H9 (cell line): ENCODE measurements around the gene SLC9A7. TPM values are rescaled to one million over a fixed set of nuclear protein-coding genes. Genes with fewer than 3 reads are reported as not detected.

Experiments
- DNase-seq: peaks from one replicate; pipeline ENCODE4 v3.0.0-alpha.2; 2017
- H2AFZ ChIP-seq: one replicate; pipeline ENCODE4 v1.6.1; 2013; ENCODE audit warnings: mild to moderate bottlenecking, low read length, control low read depth, moderate library complexity
- H2AK5ac ChIP-seq: 2 replicates; pipeline ENCODE4 v1.6.1; 2013; ENCODE audit warnings: low read length, control low read depth, mixed read lengths; ENCODE audit not compliant: insufficient read length
- H2BK120ac ChIP-seq: one replicate; pipeline ENCODE4 v1.6.1; 2013; ENCODE audit warnings: low read depth, mild to moderate bottlenecking, low read length, control low read depth, inconsistent platforms; ENCODE audit not compliant: poor library complexity, severe bottlenecking
- H2BK12ac ChIP-seq: 2 replicates; pipeline ENCODE4 v1.6.1; 2013; ENCODE audit warnings: low read length, control low read depth, mixed read lengths, low read depth; ENCODE audit not compliant: insufficient read length
- H2BK15ac ChIP-seq: 2 replicates; pipeline ENCODE4 v1.6.1; 2013; ENCODE audit warnings: low read depth, low read length, control low read depth
- H2BK20ac ChIP-seq: one replicate; pipeline ENCODE4 v1.6.1; 2013; ENCODE audit warnings: low read depth, mild to moderate bottlenecking, low read length, control low read depth, inconsistent platforms; ENCODE audit not compliant: poor library complexity, severe bottlenecking
- H2BK5ac ChIP-seq: 2 replicates; pipeline ENCODE4 v1.6.1; 2013; ENCODE audit warnings: low read length, control low read depth, mixed read lengths; ENCODE audit not compliant: insufficient read length
- H3K14ac ChIP-seq: 2 replicates; pipeline ENCODE4 v1.6.1; 2013; ENCODE audit warnings: low read length, control low read depth; ENCODE audit not compliant: insufficient read depth
- H3K18ac ChIP-seq: 2 replicates; pipeline ENCODE4 v1.6.1; 2013; ENCODE audit warnings: low read depth, mild to moderate bottlenecking, mixed read lengths, low read length, control low read depth; ENCODE audit not compliant: insufficient read length
- H3K23ac ChIP-seq: 2 replicates; pipeline ENCODE4 v1.6.1; 2013; ENCODE audit warnings: low read length, control low read depth, mixed read lengths, low read depth; ENCODE audit not compliant: insufficient read length
- H3K23me2 ChIP-seq: 2 replicates; pipeline ENCODE4 v1.6.1; 2013; ENCODE audit warnings: low read depth, mild to moderate bottlenecking, mixed read lengths, low read length, control low read depth; ENCODE audit not compliant: insufficient read length, poor library complexity, severe bottlenecking
- H3K27ac ChIP-seq: 2 replicates; pipeline ENCODE4 v1.5.1; 2013; ENCODE audit warnings: low read length, control low read depth, mixed read lengths, low read depth; ENCODE audit not compliant: insufficient read length
- H3K27me3 ChIP-seq: 2 replicates; pipeline ENCODE4 v1.6.1; 2013; ENCODE audit warnings: low read length, control low read depth, inconsistent platforms; ENCODE audit not compliant: insufficient read depth
- H3K4ac ChIP-seq: 2 replicates; pipeline ENCODE4 v1.6.1; 2013; ENCODE audit warnings: low read depth, mild to moderate bottlenecking, control low read depth, inconsistent platforms, low read length, moderate library complexity
- H3K4me1 ChIP-seq: 2 replicates; pipeline ENCODE4 v1.6.1; 2013; ENCODE audit warnings: low read length, control low read depth, inconsistent platforms; ENCODE audit not compliant: insufficient read depth
- H3K4me2 ChIP-seq: 2 replicates; pipeline ENCODE4 v1.6.1; 2013; ENCODE audit warnings: low read length, control low read depth, mixed read lengths; ENCODE audit not compliant: insufficient read length, insufficient read depth
- H3K56ac ChIP-seq: 2 replicates; pipeline ENCODE4 v1.6.1; 2013; ENCODE audit warnings: low read depth, mild to moderate bottlenecking, mixed read lengths, low read length, control low read depth; ENCODE audit not compliant: insufficient read length
- H3K79me1 ChIP-seq: 2 replicates; pipeline ENCODE4 v1.6.1; 2013; ENCODE audit warnings: low read depth, mild to moderate bottlenecking, moderate library complexity, low read length, control low read depth, inconsistent platforms; ENCODE audit not compliant: insufficient read depth, poor library complexity, severe bottlenecking
- H3K79me2 ChIP-seq: 2 replicates; pipeline ENCODE4 v1.6.1; 2013; ENCODE audit warnings: low read length, control low read depth, inconsistent platforms; ENCODE audit not compliant: insufficient read depth
- H3K9ac ChIP-seq: 2 replicates; pipeline ENCODE4 v1.6.1; 2013; ENCODE audit warnings: low read length, control low read depth, mixed read lengths; ENCODE audit not compliant: insufficient read length; ENCODE audit errors: extremely low read depth
- H3K9me3 ChIP-seq: one replicate; pipeline ENCODE4 v1.6.1; 2013; ENCODE audit warnings: low read depth, low read length, inconsistent platforms; ENCODE audit not compliant: control insufficient read depth
- H3T11ph ChIP-seq: one replicate; pipeline ENCODE4 v1.6.1; 2013; ENCODE audit warnings: mild to moderate bottlenecking, low read length, control low read depth, inconsistent platforms
- H4K20me1 ChIP-seq: one replicate; pipeline ENCODE4 v1.6.1; 2013; ENCODE audit not compliant: control insufficient read depth, insufficient read length, insufficient read depth
- H4K5ac ChIP-seq: 2 replicates; pipeline ENCODE4 v1.6.1; 2013; ENCODE audit warnings: low read depth, mild to moderate bottlenecking, mixed read lengths, low read length, control low read depth; ENCODE audit not compliant: insufficient read length
- H4K8ac ChIP-seq: replicated peaks from 2 replicates; pipeline ENCODE4 v1.6.1; 2013; ENCODE audit warnings: low read length, control low read depth, mixed read lengths, low read depth; ENCODE audit not compliant: insufficient read length
- H4K91ac ChIP-seq: 2 replicates; pipeline ENCODE4 v1.6.1; 2013; ENCODE audit warnings: low read depth, mild to moderate bottlenecking, moderate library complexity, mixed read lengths, low read length, control low read depth; ENCODE audit not compliant: insufficient read length
- H3K27ac Mint-ChIP-seq, 3 experiments: 2 replicates in 2 of 3; 3 replicates in 1 of 3; pipeline ENCODE4 v1.8.0; 2020 to 2021; ENCODE audit warnings: mixed read lengths in 3 of 3, mild to moderate bottlenecking in 1 of 3, moderate library complexity in 1 of 3
- H3K27me3 Mint-ChIP-seq: 2 replicates; pipeline ENCODE4 v1.8.0; 2021; ENCODE audit warnings: low read depth, mild to moderate bottlenecking, moderate library complexity, mixed read lengths
- H3K36me3 Mint-ChIP-seq, 3 experiments: 2 replicates in 2 of 3; 3 replicates in 1 of 3; pipeline ENCODE4 v1.8.0; 2020 to 2021; ENCODE audit warnings: low read depth in 3 of 3, mixed read lengths in 3 of 3; ENCODE audit not compliant: insufficient read depth in 1 of 3
- H3K4me1 Mint-ChIP-seq, 2 experiments: 2 replicates each; pipeline ENCODE4 v1.8.0; 2020; ENCODE audit warnings: mixed read lengths in 2 of 2
- H3K4me3 Mint-ChIP-seq, 2 experiments: 2 replicates in 1 of 2; 3 replicates in 1 of 2; pipeline ENCODE4 v1.8.0; 2020 to 2021; ENCODE audit warnings: mild to moderate bottlenecking in 2 of 2, mixed read lengths in 2 of 2, moderate library complexity in 1 of 2
- H3K9me3 Mint-ChIP-seq, 2 experiments: 2 replicates in 1 of 2; 3 replicates in 1 of 2; pipeline ENCODE4 v1.8.0; 2020; ENCODE audit warnings: mild to moderate bottlenecking in 2 of 2, mixed read lengths in 2 of 2, moderate library complexity in 1 of 2
- CTCF ChIP-seq: fragments of 200-600 bp; sonication (generic); conservative IDR thresholded peaks from 3 replicates; pipeline ENCODE4 v1.8.0; 2021; ENCODE audit warnings: antibody characterized with exemption, mild to moderate bottlenecking
- total RNA-seq: library from RNA; stranded (reverse); gene quantifications from 2 replicates; pipeline ENCODE4 v1.2.1, GENCODE V29; 2021

The SLC9A7 gene
- total RNA-seq, 1 experiment from 2014 or later: 5.9 TPM

- no peaks in the 10 kb centered on the region for H4K20me1 ChIP-seq
- no peak overlapping the region for H3K23ac ChIP-seq
- no peak overlapping the region for H2BK5ac ChIP-seq
- Mint-ChIP-seq H3K36me3 (peaks cover 33 to 47% (median 38%) of the 10 kb centered on the region in 3 experiments), H3K4me3 (no peak overlapping the region), H3K27me3 (no peaks in the 10 kb centered on the region), H3K27ac (no peak overlapping the region), H3K9me3 (peaks cover 73% of the 10 kb centered on the region in 2 experiments), H3K4me1 (peaks cover 3 to 15% of the 10 kb centered on the region in 2 experiments)
- no peaks in the 10 kb centered on the region for H3K79me1 ChIP-seq
- no peak overlapping the region for H3K9ac ChIP-seq
- peaks cover 28% of the 10 kb centered on the region for H3K9me3 ChIP-seq
- no peak overlapping the region for H3K4ac ChIP-seq
- H3K56ac ChIP-seq: no peak overlapping the region
- H3K79me2 ChIP-seq: no peaks in the 10 kb centered on the region
- no peaks in the 10 kb centered on the region for H3K4me1 ChIP-seq
- DNase-seq: no peak
- no peak overlapping the region for H2AK5ac ChIP-seq
- H4K5ac ChIP-seq: no peak overlapping the region
- H2BK120ac ChIP-seq: no peak overlapping the region
- H3K18ac ChIP-seq: no peak overlapping the region
- no peak overlapping the region for H3K27ac ChIP-seq
- no peak overlapping the region for H3K4me2 ChIP-seq
- H4K91ac ChIP-seq: no peak overlapping the region
- H3K23me2 ChIP-seq: no peaks in the 10 kb centered on the region
- no peak for TF ChIP-seq CTCF
- no peak overlapping the region for H3K14ac ChIP-seq
- no peak overlapping the region for H3T11ph ChIP-seq
- no peak overlapping the region for H2BK15ac ChIP-seq
- no peak overlapping the region for H4K8ac ChIP-seq
- H2BK12ac ChIP-seq: no peak overlapping the region
- H2AFZ ChIP-seq: no peak overlapping the region
- no peaks in the 10 kb centered on the region; the same call in 1 of the 2 replicates for H3K27me3 ChIP-seq
- H2BK20ac ChIP-seq: no peak overlapping the region
Observed at GRCh38 chrX:46617906-46618305, 141.0 kb downstream of the SLC9A7 start.
